Spleen (tissue), 11 donors: ENCODE results near the gene STIM1. TPM values are rescaled to one million over a fixed set of nuclear protein-coding genes. Genes with fewer than 3 reads are reported as not detected.
A peak's percentile ranks its signal among the peaks of the same experiment; 100 is the strongest.

Source experiments
- DNase-seq: peaks from one replicate; pipeline ENCODE4 v3.0.0-alpha.2; 2020
- H3K27ac ChIP-seq, 8 donors: fragments of 200-600 bp; sonication (generic) in 7 of 8; 1 replicate in 4 of 8; 2 replicates in 4 of 8; pipeline versions ENCODE4 v1.5.0 to v1.8.0; 2016 to 2021; ENCODE audit warnings: inconsistent platforms in 4 of 8, mild to moderate bottlenecking in 4 of 8, moderate library complexity in 1 of 8
- H3K27me3 ChIP-seq, 7 donors: fragments of 200-600 bp; sonication (generic) in 6 of 7; replicated peaks in 1 of 7; 1 replicate in 4 of 7; 2 replicates in 3 of 7; pipeline versions ENCODE4 v1.5.0 to v1.8.0; 2016 to 2021; ENCODE audit warnings: inconsistent platforms in 3 of 7, mild to moderate bottlenecking in 1 of 7
- H3K36me3 ChIP-seq, 6 donors: fragments of 200-600 bp; sonication (generic) in 5 of 6; 1 replicate in 4 of 6; 2 replicates in 2 of 6; pipeline versions ENCODE4 v1.5.0 to v1.8.0; 2016 to 2021; ENCODE audit warnings: inconsistent platforms in 2 of 6
- H3K4me1 ChIP-seq, 6 donors: fragments of 200-600 bp; sonication (generic) in 5 of 6; 1 replicate in 3 of 6; 2 replicates in 3 of 6; pipeline versions ENCODE4 v1.5.0 to v1.8.0; 2016 to 2021; ENCODE audit warnings: inconsistent platforms in 3 of 6
- H3K4me3 ChIP-seq, 8 donors: fragments of 200-600 bp; sonication (generic) in 7 of 8; 1 replicate in 4 of 8; 2 replicates in 4 of 8; pipeline versions ENCODE4 v1.5.0 to v1.8.0; 2016 to 2021; ENCODE audit warnings: inconsistent platforms in 4 of 8, mild to moderate bottlenecking in 4 of 8, moderate library complexity in 2 of 8
- H3K9me3 ChIP-seq, 8 donors: fragments of 200-600 bp; sonication (generic) in 7 of 8; 1 replicate in 4 of 8; 2 replicates in 4 of 8; pipeline versions ENCODE4 v1.5.0 to v1.8.0; 2016 to 2021; ENCODE audit warnings: inconsistent platforms in 4 of 8
- CTCF ChIP-seq, 11 experiments: fragments of 200-600 bp in 7 of 11; fragments of 450-650 bp in 4 of 11; sonication (generic) in 4 of 11; IDR thresholded peaks in 8 of 11; conservative IDR thresholded peaks in 3 of 11; 1 replicate in 7 of 11; 2 replicates in 4 of 11; pipeline versions ENCODE4 v1.4.0 to v1.8.0; 2016 to 2021; ENCODE audit warnings: antibody characterized with exemption in 11 of 11, inconsistent platforms in 4 of 11, mild to moderate bottlenecking in 1 of 11
- POLR2A ChIP-seq, 3 donors: fragments of 450-650 bp; IDR thresholded peaks; one replicate each; pipeline ENCODE4 v1.5.1; 2017; ENCODE audit warnings: antibody characterized with exemption in 3 of 3, mild to moderate bottlenecking in 1 of 3
- POLR2AphosphoS5 ChIP-seq, 3 donors: sonication (generic); formaldehyde crosslinking; IDR thresholded peaks; one replicate each; pipeline ENCODE4 v1.5.1; 2017; ENCODE audit warnings: antibody characterized with exemption in 3 of 3
- WGBS, 5 donors: extraction: QIAGEN DNeasy Blood & Tissue Kit in 3 of 5; methylation state at CpG; one replicate each; pipeline versions ENCODE4 v1.1.5 to v1.1.7; 2013 to 2018; 5-methylcytosine and 5-hydroxymethylcytosine counted together
- intact Hi-C: fragments of 100-400 bp; cut with DNase I; formaldehyde crosslinking; loops from one replicate; pipeline ENCODE4 v1.15.0; 2023; ENCODE audit warnings: low total_unique reads
- polyA plus RNA-seq, 3 donors: library from polyadenylated mRNA; stranded (reverse); fragments of 200-250 nt; gene quantifications; one replicate each; pipeline ENCODE4 v1.2.1, GENCODE V29; 2013
- total RNA-seq, 7 donors: library from RNA; depleted of rRNA in 3 of 7; stranded (reverse); fragments of >200 nt in 3 of 7; fragmentation: NEBNext Ultra II Directional in 4 of 7; extraction: Animal tissue kit (Norgen Biotek cat#: 25700) in 4 of 7; gene quantifications; one replicate each; pipeline versions ENCODE4 v1.1.0 to v1.2.1, GENCODE V29; 2016 to 2021
- donor health status: healthy with polysubstance abuse.
- donor health status: DM: no; HTN: no; CAD: no; lungs with moderate emphysema.
- donor health status: DM: no; HTN: no; CAD: no.
- donor health status: Bipolar disorder and iron deficiency.
- donor health status: healthy.
- donor health status: DM: no; HTN: no; CAD: no.
- donor health status: DM: yes; HTN: yes; CAD: no.

The STIM1 gene
- total and polyA plus RNA-seq, 10 donors = 13.0 to 85.2 (median 58.0) TPM

GRCh38 chr11:4066910-4067309, 211.4 kb downstream of the STIM1 start:
- H3K4me3 ChIP-seq = no peak overlapping the region
- TF ChIP-seq POLR2AphosphoS5 (IDR thresholded peaks at IDR 0.05) (no peak), POLR2A (IDR thresholded peaks at IDR 0.05) (no peak), CTCF (IDR thresholded peaks at IDR 0.05 in 8 of 11, conservative IDR thresholded peaks at IDR 0.05 in 3 of 11) (no peak)
- intact Hi-C loops = loop anchor here (10.0 kb wide), 1 partner anchor 122 kb away; no protein-coding TSS in a partner anchor
- WGBS, 5 donors = 30 to 48% (median 39%) methylated on average over 5 of the region's 5 CpGs
- H3K36me3 ChIP-seq = peaks cover 0 to 50% (median 2%) of the 10 kb centered on the region in 6 donors
- H3K27ac ChIP-seq = peak overlapping the region in 3 of 8 donors; percentile 26 to 57 (median 36)
- H3K27me3 ChIP-seq = no peaks in the 10 kb centered on the region
- H3K9me3 ChIP-seq = no peaks in the 10 kb centered on the region
- DNase-seq = no peak
- H3K4me1 ChIP-seq = peaks cover 4 to 85% (median 49%) of the 10 kb centered on the region in 6 donors

GRCh38 chr11:4068962-4069361, 213.5 kb downstream of the STIM1 start:
- peaks cover 0 to 48% (median 8%) of the 10 kb centered on the region in 6 donors for H3K36me3 ChIP-seq
- no peaks in the 10 kb centered on the region for H3K9me3 ChIP-seq
- peaks cover 4 to 93% (median 62%) of the 10 kb centered on the region in 6 donors for H3K4me1 ChIP-seq
- WGBS, 5 donors = 32 to 40% (median 39%) methylated on average over 1 of the region's 1 CpG
- H3K27me3 ChIP-seq = no peaks in the 10 kb centered on the region
- H3K27ac ChIP-seq = peak overlapping the region in 5 of 8 donors; percentile 15 to 64 (median 32)
- no peak overlapping the region for H3K4me3 ChIP-seq
- no peak for DNase-seq
- TF ChIP-seq POLR2A (IDR thresholded peaks at IDR 0.05) (no peak), POLR2AphosphoS5 (IDR thresholded peaks at IDR 0.05) (no peak), CTCF (IDR thresholded peaks at IDR 0.05 in 8 of 11, conservative IDR thresholded peaks at IDR 0.05 in 3 of 11) (no peak)
- intact Hi-C loops = loop anchor here (10.0 kb wide), 1 partner anchor 124 kb away; no protein-coding TSS in a partner anchor

GRCh38 chr11:4071325-4071724, 215.9 kb downstream of the STIM1 start:
- no peak overlapping the region for H3K4me3 ChIP-seq
- no peaks in the 10 kb centered on the region for H3K9me3 ChIP-seq
- H3K27me3 ChIP-seq = no peaks in the 10 kb centered on the region
- peak overlapping the region in 3 of 8 donors; percentile 32 to 56 (median 46) for H3K27ac ChIP-seq
- peaks cover 0 to 56% (median 15%) of the 10 kb centered on the region in 6 donors for H3K36me3 ChIP-seq
- TF ChIP-seq CTCF (IDR thresholded peaks at IDR 0.05 in 8 of 11, conservative IDR thresholded peaks at IDR 0.05 in 3 of 11) (no peak), POLR2A (IDR thresholded peaks at IDR 0.05) (no peak), POLR2AphosphoS5 (IDR thresholded peaks at IDR 0.05) (no peak)
- peaks cover 4 to 69% (median 45%) of the 10 kb centered on the region in 6 donors for H3K4me1 ChIP-seq
- DNase-seq = no peak
- intact Hi-C loops = no loop called here

- H3K36me3 ChIP-seq = peaks cover 0 to 56% (median 15%) of the 10 kb centered on the region in 6 donors
- peaks cover 0 to 64% (median 39%) of the 10 kb centered on the region in 6 donors for H3K4me1 ChIP-seq
- H3K27ac ChIP-seq = peak overlapping the region in 4 of 8 donors; percentile 27 to 56 (median 39)
- TF ChIP-seq POLR2AphosphoS5 (IDR thresholded peaks at IDR 0.05) = no peak
- no peak for TF ChIP-seq CTCF (IDR thresholded peaks at IDR 0.05 in 8 of 11, conservative IDR thresholded peaks at IDR 0.05 in 3 of 11)
- no peak for TF ChIP-seq POLR2A (IDR thresholded peaks at IDR 0.05)
- no peak overlapping the region for H3K4me3 ChIP-seq
- no peak for DNase-seq
- H3K9me3 ChIP-seq = no peaks in the 10 kb centered on the region
- H3K27me3 ChIP-seq = no peaks in the 10 kb centered on the region
- intact Hi-C loops = loop anchor here (2.0 kb wide), 1 partner anchor 217 kb away; the partner anchor contains the start of gene STIM1
Measured at GRCh38 chr11:4071914-4072313, 216.4 kb downstream of the STIM1 start.
